ENCODE data around the gene NKX6-2.
"Not testable (repeated sequence)": the region's sequence is repeated elsewhere in the genome, so short reads cannot be mapped to it uniquely, and the experiment has no call there.

NKX6-2 gene

DNA sequence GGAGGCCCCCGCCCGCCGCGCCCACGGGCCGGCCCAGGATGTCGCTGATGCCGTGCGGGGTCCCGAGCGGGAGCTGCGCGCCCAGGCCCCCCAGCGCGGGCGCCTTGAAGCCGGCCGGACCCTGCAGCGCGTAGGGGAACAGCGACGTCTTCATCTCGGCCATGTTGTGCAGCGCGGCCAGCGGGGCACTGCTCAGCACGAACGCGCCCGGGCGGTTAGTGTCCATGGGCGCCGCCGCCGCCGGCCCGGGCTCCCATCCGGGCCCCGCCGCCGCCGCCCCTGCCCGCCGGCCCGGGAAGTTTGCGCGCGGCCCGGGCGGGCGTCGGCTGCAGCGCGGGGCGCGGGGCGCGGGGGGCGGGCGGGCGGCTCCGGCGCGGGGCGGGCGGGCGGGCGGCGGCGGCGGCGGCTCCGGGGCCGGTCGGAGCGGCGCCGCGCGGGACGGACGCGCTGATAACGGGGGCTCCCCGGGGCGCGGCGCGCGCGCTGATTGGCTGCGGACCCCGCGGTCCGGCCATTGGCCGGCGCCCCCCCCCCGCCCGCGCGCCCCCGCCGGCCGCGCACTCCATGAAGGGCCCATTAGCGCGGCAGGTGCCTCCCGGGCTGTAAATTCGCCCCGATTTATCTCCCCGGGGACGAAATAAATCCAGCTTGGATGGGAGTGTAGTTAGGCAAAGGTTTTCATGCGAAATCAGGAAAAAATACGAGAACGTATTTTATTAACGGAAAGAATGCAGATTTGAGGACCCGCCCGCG lies at the start of gene NKX6-2:
Gene NKX6-2 (minus strand): TSS at position 425 of the 753 bp plus-strand sequence. CDS start 199 bp downstream, at position 226.
- DNase-seq: no peak

DNA sequence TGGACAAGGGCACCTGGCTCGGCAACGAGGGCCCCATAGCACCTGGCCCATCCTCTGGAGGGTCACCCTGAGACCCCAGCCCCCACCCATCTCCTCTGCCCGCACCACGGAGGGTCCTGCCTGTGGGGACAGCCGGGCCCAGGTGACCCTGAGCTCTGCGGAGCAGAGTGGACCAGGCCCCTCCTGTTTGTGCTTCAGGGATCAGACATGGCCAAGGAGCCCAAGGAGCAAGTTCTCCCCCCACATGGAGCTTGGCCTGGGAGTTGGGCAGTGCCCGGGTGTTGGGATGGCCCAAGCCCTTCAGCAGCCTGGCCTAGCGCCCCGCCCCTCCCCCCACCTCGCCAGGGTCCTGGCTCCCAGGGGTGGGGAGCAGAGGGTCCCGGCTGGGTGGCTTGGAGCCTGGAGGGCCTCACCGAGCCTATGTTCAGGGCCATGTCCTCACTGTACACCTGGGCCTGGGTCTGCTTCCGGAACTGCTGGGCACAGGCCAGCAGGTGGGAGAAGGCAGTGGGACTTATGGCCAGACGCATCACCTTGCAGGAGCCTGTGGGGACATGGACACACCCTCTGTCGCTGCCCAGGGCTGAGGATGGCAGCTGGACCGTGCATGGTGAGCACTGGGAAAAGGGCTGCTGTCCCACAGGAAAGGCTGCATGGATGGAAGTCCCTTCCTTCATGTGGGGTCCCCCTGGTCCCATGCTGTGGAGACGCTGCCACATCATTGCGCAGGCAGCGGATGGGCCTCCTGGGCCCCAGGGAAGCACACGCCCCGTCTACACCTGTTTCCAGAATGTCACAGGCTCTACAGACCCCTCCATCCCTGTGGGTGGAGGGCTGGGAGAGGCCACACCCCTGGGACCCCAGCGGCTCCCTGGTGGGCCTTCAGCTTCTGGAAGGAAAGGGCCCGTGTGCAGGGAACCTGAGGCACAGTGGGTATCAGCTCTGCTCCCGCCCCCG lies 49.2 kb upstream of the NKX6-2 start:
- DNase-seq: no peak

DNA sequence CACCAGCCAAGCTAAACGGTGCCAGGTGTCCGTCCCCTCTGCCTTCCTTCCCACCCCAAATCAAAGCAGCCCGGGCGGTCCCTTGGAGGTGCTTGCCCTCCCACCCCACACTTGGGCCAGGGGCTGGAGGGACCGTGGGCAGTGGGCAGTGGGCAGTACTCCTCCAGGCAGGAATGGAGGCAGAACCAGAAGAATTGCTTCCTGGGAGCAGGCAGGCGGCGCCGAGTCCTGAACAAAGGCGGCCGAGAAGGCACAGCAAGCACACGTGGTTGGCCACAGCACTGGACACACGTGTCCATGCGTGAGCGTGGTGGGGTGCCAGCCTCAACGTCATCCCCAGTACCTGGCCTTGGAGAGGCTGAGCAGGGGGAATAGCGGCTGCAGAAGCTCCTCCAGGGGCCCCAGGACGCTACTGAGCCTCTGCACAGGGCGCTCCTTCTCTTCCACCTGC lies 48.4 kb upstream of the NKX6-2 start:
- no peak for DNase-seq

DNA sequence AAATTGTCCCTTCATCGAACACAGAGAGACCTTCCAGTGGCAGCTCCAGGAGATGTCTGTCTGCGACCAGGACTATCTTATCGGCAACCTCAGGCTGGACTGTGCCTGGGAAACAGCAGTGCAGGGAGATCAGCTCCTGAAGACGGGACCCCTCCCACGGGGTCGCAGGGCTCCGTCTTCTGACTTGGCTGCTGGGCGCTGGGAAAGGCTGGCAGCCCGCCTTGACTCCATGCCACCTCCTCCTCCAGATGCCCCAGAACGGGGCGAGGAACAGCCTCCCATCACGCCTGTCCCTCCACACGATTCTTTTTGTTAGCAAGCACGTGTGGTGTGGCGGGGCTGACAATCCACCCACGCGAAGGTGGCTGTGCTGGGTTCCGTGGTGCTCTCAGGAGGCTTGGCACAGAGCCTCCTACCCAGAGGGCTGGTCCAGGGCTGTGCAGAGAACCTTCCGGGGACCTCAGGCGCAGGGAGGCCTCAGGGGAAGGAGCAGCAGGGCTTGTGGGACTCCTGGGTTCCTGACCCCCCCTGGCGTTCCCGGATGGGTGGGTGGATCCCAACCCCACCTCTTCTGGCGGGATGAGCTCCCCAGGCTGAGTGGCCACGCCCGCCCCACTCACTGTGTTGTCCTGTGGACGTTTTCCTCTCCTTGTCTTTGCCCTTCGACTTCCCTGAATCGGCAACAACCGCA lies 47.6 kb upstream of the NKX6-2 start:
- no peak for DNase-seq

DNA sequence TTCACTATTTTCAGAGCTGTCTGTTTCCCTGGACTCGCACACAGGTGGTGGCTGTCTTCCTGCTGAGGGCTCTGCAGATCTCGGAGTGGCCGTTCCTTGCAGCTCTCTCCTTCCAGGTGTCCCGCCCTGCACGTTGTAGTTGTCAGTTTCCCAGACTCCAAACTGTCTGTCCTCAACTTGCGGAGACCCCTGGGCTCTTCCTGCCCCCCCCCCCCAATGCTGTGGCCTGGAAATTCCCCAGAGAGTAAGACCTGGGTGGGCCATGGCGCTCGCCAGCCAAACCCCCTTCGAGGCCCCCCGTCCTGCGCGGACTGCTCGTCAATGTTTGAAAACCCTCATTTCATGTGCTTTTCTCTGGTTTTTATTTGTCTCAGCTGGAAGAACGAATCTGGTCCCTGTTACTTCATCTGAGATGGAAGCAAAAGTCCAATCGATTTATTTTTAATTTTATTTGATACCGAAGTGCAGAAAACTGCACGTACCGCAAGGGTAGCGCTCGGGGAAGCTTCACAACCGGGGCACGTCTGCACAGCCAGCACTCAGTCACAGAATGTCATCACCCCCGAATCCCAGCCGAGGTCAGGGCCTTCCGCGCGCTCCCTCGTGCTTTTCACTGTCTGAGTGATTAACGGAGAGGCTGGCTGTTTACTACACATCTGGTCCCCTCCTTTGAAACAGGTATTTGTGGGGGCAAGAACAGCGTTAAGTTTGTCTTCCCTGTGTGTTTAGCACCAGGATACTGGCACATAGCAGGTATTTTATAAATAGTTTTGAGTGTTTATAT lies 46.4 kb upstream of the NKX6-2 start:
- no peak for DNase-seq

DNA sequence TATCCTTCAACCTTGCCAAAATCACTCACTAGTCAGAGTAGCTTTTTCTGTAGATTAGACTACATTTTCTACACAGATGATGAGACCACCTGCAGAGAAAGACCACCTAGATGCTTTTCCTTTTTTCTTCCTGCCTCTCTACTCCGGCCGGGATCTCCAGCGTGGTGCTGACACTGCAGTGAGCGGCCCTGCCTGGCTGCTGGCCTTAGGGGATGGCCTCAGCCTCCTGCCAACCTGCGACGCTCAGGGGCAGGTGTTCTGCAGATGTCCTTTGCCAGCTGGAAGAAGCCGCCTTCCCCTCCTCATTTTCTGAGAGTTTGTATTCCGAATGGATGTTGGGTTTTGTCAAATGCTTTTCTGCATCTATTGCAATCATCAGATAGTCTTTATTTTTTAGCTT lies 43.5 kb upstream of the NKX6-2 start:
- DNase-seq: no peak

DNA sequence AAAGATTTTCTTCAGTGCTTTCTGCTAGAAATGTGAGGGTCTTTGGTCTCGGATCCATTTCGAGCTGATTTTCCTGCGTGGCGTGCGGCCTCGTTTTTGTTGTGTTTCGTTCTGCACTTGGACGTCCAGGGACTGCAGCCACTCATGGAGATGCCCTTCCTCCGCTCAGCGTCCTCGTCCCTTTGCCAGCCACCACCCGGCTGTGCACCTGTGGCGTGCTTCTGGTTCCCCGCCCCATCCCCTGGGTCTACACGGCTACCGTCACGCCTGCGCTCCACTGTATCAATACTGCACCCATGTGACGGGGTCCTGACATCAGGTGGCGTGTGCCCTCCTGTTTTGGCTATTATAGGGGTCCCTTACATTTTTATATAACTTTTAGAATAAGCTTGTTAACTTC lies 42.7 kb upstream of the NKX6-2 start:
- no peak for DNase-seq

DNA sequence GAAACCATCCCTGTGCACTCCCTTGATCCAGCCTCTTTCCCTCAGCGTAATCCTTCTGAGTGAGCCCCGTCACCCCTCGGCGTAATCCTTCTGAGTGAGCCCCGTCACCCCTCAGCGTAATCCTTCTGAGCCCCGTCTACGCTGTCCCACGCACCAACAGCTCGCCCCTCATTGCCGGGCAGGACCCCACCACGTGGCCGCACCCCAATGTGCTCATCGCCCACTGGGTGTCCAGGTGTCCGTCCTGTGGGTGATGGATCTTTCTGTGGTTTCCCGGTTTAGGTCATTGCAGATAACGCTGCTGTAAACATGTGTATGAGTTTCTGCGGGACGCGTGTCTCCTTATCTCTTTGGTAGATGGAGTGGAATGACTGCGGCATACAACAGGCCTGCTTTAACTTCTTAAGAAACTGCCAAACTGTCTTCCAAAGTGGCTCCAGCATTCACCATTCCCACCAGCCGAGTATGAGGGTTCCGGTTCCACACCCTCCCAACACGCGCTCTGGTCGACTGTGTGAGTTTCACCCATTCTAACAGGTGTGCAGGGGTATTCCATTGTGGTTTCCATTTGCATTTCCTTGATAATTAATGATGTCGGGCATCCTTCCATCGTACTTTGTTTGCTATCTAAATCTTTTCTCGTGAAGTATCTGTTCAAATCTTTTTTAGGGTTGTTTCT lies 42.1 kb upstream of the NKX6-2 start:
- DNase-seq: no peak

DNA sequence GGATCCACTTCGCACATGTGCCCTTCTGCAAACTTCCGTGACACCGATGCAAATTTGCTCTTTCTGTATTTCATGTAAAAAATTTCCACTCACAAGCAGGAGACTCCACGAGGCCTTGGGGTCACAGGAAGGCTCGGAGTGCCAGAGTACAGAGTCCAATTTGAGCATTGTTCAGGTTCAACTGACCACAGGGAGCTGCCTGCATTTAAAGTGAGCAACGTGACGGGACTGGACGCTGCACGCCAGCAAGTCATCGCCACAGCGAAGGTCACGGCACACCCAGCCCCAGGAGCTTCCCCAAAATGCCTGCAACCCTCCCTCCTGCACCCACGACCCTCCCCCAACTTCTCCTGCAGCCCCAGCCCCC lies 41.5 kb upstream of the NKX6-2 start:
- DNase-seq: no peak

DNA sequence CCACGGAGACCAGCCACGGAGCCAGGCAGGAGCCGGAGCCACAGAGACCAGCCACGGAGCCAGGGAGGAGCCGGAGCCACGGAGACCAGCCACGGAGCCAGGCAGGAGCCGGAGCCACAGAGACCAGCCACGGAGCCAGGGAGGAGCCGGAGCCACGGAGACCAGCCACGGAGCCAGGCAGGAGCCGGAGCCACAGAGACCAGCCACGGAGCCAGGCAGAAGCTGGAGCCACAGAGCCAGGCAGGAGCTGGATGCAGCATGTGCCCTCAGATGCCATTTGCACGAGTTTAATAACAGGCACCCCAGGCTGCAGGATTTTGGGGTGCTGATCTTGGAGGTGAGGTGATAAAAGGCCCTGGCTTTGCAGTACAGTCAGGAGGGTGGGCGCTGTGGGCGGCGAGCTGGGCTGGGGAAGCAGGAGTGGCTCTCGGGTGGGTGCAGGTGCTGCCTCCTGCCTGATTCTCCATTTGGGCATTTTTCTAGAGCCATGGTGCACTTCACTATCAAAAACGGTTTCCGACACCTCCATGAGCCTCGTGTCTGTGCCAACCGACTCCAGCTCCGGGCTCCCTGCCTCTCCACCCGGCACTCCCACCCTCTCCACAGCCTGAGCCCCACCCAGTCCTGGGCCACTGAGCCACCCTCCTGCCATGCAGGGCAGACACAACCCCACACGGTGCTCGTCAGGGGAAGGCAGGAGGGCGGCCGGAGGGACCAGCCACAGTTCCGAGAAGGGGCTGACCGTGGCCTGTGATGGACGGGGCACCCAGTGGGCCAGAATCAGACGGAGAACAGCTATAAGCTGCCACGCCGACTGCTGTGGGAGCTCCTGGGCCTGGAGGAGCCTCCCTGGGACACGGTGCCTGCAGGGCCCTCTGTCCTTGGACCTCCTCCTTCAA lies 40.8 kb upstream of the NKX6-2 start:
- no peak for DNase-seq

DNA sequence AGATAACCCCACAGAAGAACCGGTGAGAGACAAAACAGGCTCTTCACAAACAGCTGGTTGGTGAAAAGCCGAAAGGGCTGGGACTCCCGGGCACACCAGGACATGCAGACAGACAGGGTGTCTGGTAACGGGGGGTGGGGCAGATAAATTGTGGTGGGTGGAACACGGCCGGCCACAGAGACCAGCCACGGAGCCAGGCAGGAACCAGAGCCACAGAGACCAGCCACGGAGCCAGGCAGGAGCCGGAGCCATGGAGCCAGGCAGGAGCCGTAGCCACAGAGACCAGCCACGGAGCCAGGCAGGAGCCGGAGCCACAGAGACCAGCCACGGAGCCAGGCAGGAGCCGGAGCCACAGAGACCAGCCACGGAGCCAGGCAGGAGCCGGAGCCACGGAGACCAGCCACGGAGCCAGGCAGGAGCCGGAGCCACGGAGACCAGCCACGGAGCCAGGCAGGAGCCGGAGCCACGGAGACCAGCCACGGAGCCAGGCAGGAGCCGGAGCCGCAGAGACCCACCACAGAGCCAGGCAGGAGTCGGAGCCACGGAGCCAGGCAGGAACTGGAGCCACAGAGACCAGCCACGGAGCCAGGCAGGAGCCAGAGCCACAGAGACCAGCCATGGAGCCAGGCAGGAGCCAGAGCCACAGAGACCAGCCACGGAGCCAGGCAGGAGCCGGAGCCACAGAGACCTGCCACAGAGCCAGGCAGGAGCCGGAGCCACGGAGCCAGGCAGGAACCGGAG lies 40.0 kb upstream of the NKX6-2 start:
- DNase-seq: not testable (repeated sequence)

DNA sequence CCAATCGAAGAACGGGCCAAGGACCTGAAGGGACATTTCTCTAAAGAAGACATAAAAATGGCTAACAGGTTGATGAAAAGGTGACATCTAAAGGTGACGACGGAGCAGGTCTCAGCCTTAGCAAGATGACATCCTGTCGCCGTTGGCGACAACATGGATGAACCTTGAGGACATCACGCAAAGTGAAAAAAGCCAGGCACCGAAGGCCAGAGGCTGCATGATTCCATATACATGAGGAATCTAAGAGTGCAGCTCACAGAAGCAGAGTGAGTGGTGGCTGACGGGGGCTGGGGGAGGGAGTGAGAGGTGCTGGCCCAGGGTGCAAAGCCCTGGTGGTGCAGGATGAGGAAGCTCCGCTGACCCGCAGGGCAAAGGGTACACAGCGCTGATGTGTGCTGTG lies 34.1 kb upstream of the NKX6-2 start:
- DNase-seq: no peak

DNA sequence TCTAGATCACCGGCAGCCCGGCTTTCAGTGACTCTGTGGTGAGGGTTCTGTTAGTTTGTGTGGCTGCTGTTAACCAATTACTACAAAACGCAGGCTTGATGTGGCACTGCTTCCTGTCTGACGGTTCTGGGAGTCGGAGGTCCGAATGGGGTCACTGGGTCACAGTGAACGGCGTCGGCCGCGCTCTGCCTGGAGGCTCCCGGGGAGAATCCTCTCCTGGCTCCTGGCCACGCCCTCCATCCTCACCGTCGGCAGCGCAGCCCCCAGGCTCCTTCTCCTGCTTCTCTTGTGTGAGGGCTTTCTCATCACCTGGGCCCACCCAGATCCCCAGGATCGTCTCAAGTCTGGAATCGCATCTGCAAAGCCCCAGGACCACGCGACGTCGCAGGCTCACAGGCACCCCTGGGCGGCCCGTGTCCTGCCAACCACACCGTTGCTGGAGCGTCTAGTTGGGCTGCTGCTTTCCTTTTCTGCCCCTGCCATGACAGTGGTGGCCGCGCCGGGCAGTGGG lies 31.8 kb upstream of the NKX6-2 start:
- DNase-seq: no peak

DNA sequence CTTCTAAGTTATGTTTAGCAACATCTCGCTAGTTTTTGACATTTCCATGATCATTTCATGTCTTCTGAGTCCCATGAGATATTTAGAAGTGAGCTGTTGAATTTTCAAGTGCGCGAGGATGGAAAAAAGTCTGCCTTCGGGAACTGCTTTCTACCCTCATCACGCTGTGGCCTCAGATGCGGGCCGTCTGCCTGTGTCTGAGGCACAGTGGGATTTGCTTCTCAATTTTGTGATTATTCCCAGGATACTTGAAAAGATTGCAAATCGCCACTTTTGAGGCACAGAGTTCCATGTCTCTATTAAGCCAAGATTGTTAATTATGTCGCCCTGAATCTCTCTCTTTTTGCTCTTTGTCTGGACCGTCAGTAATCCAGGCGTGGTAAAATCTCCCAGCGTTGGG lies 30.8 kb upstream of the NKX6-2 start:
- DNase-seq: no peak

DNA sequence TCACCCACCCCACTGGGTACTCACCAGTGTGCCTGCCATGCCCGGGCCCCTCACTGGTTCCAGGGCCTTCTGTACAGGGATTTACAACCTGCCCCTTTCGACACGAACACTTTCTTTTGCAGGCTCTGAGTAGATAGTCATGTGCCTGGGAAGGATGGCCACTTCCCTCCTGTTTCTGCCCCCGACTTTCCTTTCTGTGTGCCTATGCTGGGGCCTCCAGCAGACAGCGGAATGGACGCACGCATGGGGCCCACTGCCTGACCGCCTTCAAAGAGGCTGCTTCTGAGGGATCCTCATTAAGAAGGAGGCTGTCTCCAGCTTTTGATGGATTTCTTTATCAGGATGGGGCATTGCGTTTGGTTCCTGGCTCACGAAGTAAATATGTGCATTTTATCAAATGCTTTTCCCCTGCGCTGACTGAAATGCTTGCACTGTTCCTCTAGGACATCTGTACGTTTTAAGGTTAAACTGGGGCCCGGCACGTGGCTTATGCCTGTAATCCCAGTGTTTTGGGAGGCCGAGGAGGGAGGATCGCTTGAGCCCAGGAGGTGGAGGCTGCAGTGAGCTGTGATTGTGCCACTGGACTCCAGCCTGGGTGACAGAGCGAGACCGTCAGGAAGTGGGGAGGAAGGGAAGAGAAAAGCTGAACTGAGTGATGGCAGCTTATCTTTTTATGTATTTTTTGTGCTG lies 29.4 kb upstream of the NKX6-2 start:
- DNase-seq: no peak

DNA sequence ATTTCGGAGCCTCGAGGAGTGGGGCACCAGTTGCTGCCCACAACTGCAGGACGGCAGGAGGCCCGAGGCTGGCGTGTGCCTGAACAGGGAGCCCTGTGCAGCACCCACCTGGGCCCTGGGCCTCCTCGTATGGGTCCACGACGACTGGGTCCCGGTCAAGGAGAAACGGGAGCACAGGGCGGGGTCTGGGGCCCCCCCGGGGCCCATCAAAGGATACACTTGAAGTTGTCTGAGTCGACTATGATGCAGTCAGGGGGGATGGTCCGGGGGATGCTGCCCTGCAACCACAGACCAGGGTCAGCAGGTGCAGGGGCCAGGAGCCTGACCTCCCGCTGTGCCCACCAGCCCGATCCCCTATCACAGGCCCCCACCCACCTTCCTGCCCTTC lies 28.5 kb upstream of the NKX6-2 start:
- DNase-seq: no peak

DNA sequence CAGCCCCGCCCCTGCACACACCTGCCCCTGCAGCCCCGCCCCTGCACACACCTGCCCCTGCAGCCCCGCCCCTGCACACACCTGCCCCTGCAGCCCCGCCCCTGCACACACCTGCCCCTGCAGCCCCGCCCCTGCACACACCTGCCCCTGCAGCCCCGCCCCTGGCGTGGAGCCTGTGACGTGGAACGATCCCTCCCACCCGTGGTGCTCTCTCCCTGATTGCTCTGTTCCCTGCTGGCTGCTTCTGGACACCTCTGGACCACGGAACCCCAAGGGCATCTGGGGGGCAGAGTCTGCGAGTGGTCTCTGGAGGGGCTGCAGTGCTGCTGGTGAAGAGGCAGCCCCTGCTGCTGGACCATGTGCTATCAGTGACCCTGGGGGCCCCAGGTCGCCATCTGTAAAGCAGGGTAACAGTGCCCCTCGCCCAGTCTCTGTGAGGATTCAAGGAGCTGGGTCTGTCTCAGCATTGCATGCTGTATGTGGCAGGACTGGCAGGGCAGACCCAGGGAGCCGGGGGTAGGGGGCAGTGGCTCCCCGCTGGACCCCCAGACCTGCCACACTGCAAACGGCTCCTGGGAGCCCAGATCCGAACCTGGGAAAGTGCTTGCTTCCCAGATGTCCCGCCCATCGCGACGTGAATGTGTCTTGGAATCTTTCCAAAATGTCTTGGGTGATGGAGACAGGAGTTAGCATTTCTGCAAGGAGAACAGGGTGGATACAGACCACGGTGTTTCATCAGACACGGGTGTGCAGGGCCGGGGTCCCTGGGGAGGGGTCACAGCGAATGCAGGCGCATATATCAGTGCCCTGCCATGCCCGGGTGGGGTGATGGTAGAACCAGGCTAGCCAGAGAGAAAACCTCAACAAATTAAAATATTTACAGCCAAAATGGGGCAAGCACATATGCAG lies 27.9 kb upstream of the NKX6-2 start:
- DNase-seq: no peak

DNA sequence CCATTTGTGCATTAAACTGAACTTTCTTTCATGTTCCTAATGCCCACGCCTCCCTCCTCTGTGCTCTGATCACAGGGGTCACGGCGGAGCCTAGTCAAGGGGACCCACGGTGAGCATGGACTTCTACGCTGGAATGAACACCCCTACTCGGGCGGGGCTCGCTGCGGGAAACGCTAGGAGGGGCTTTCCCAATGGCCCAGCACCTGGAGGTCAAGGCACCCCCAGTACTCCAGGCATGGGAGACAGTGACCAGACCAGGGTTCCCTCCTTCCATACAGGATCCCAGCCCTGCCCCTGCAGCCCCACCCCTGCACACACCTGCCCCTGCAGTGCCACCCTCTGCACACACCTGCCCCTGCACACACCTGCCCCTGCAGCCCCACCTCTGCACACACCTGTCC lies 27.1 kb upstream of the NKX6-2 start:
- no peak for DNase-seq

All from activated naive CD4-positive, alpha-beta T cell treated with Interleukin-2 at 50 U/mL for 16 hours (primary cell).